ENCODE results near the gene S100A16. TPM values are rescaled to one million over a fixed set of nuclear protein-coding genes. Genes with fewer than 3 reads are reported as not detected.
"Not testable (repeated sequence)": the region's sequence is repeated elsewhere in the genome, so short reads cannot be mapped to it uniquely, and the experiment has no call there.

S100A16 gene
- total RNA-seq, 2 experiments from 2014 or later, result not detected

GRCh38 chr1:153642161-153642560, 29.2 kb upstream of the S100A16 start:
- CTCF ChIA-PET (ENCODE audit: unreplicated experiment), result no interaction called here
- Histone ChIP-seq H3K4me2 (ENCODE audit: low read length) (no peak overlapping the region), H3K4me3 (ENCODE audit: low read depth, low read length, poor library complexity, severe bottlenecking) (no peak overlapping the region), H3K4me1 (ENCODE audit: insufficient read depth, low read length, poor library complexity, severe bottlenecking) (no peaks in the 10 kb centered on the region), H3K36me3 (ENCODE audit: insufficient read depth, low read length) (peaks cover 100% of the 10 kb centered on the region), H3K27ac (ENCODE audit: low read depth, low read length, poor library complexity, severe bottlenecking) (no peak overlapping the region), H4K20me1 (ENCODE audit: insufficient read depth, low read length) (no peaks in the 10 kb centered on the region), H3K79me2 (ENCODE audit: insufficient read depth, low read depth, low read length) (peaks cover under 1% of the 10 kb centered on the region; the same call in 1 of the 2 replicates), H3K9me3 (ENCODE audit: low read length) (no peaks in the 10 kb centered on the region), H2AFZ (ENCODE audit: low read length) (no peak overlapping the region), H3K9me2 (ENCODE audit: insufficient read depth, low read length) (no peaks in the 10 kb centered on the region)
- BruUV-seq (replicated peaks), result no TSS peak
- POLR2A ChIA-PET, result no interaction called here
- no peak for DNase-seq (ENCODE audit: low spot score)
- intact Hi-C loops (cut with micrococcal nuclease; ENCODE audit: unreplicated experiment), result no loop called here
- TF ChIP-seq CTCF (conservative IDR thresholded peaks at IDR 0.05; ENCODE audit: low read length) (no peak), EZH2phosphoT487 (IDR thresholded peaks at IDR 0.05; ENCODE audit: borderline replicate concordance, low read depth, low read length) (no peak)

GRCh38 chr1:153640861-153641260, 27.9 kb upstream of the S100A16 start:
- POLR2A ChIA-PET, result no interaction called here
- H2AFZ ChIP-seq (ENCODE audit: low read length), result no peak overlapping the region
- CTCF ChIA-PET (ENCODE audit: unreplicated experiment), result no interaction called here
- intact Hi-C loops (cut with micrococcal nuclease; ENCODE audit: unreplicated experiment), result no loop called here
- H3K79me2 ChIP-seq (ENCODE audit: insufficient read depth, low read depth, low read length), result peaks cover 13% of the 10 kb centered on the region
- H4K20me1 ChIP-seq (ENCODE audit: insufficient read depth, low read length), result no peaks in the 10 kb centered on the region
- TF ChIP-seq EZH2phosphoT487 (IDR thresholded peaks at IDR 0.05; ENCODE audit: borderline replicate concordance, low read depth, low read length), result no peak
- TF ChIP-seq CTCF (conservative IDR thresholded peaks at IDR 0.05; ENCODE audit: low read length), result no peak
- H3K4me2 ChIP-seq (ENCODE audit: low read length), result no peak overlapping the region
- BruUV-seq (replicated peaks), result no TSS peak
- H3K9me3 ChIP-seq (ENCODE audit: low read length), result no peaks in the 10 kb centered on the region
- no peaks in the 10 kb centered on the region for H3K9me2 ChIP-seq (ENCODE audit: insufficient read depth, low read length)
- H3K4me1 ChIP-seq (ENCODE audit: insufficient read depth, low read length, poor library complexity, severe bottlenecking), result peaks cover 4% of the 10 kb centered on the region
- DNase-seq (ENCODE audit: low spot score), result no peak
- H3K36me3 ChIP-seq (ENCODE audit: insufficient read depth, low read length), result peaks cover 100% of the 10 kb centered on the region
- H3K4me3 ChIP-seq (ENCODE audit: low read depth, low read length, poor library complexity, severe bottlenecking), result no peak overlapping the region
- H3K27ac ChIP-seq (ENCODE audit: low read depth, low read length, poor library complexity, severe bottlenecking), result no peak overlapping the region

- POLR2A ChIA-PET; H4K20me1 ChIP-seq (ENCODE audit: insufficient read depth, low read length); H3K4me1 ChIP-seq (ENCODE audit: insufficient read depth, low read length, poor library complexity, severe bottlenecking): not testable (repeated sequence)
Observed at GRCh38 chr1:153640213-153640612, 27.3 kb upstream of the S100A16 start.

More at GRCh38 chr1:153640213-153640612, 27.3 kb upstream of the S100A16 start:
- Histone ChIP-seq H3K36me3 (ENCODE audit: insufficient read depth, low read length) (peaks cover 96% of the 10 kb centered on the region), H3K79me2 (ENCODE audit: insufficient read depth, low read depth, low read length) (peaks cover 20% of the 10 kb centered on the region)
- H3K4me3 ChIP-seq (ENCODE audit: low read depth, low read length, poor library complexity, severe bottlenecking); CTCF ChIA-PET (ENCODE audit: unreplicated experiment); DNase-seq (ENCODE audit: low spot score); intact Hi-C loops (cut with micrococcal nuclease; ENCODE audit: unreplicated experiment); H3K27ac ChIP-seq (ENCODE audit: low read depth, low read length, poor library complexity, severe bottlenecking); H3K4me2 ChIP-seq (ENCODE audit: low read length); H3K9me3 ChIP-seq (ENCODE audit: low read length); H2AFZ ChIP-seq (ENCODE audit: low read length); BruUV-seq (replicated peaks); H3K9me2 ChIP-seq (ENCODE audit: insufficient read depth, low read length): not testable (repeated sequence)
